CD14-positive monocyte (primary cell): ENCODE results near the gene YARS2. TPM values are rescaled to one million over a fixed set of nuclear protein-coding genes. Genes with fewer than 3 reads are reported as not detected.
"Not testable (repeated sequence)": the region's sequence is repeated elsewhere in the genome, so short reads cannot be mapped to it uniquely, and the experiment has no call there.

ENCODE experiments used
- DNase-seq, 3 donors: peaks; one replicate each; pipeline ENCODE4 v3.0.0-alpha.2; 2011 to 2022
- H2AFZ ChIP-seq: 2 replicates; pipeline ENCODE4 v1.6.0; 2012; ENCODE audit warnings: mild to moderate bottlenecking, low read depth, low read length, inconsistent platforms; ENCODE audit not compliant: insufficient read depth, poor library complexity, severe bottlenecking
- H3K27ac ChIP-seq, 2 donors: 1 replicate in 1 of 2; 2 replicates in 1 of 2; pipeline ENCODE4 v1.5.1; 2012 to 2013; ENCODE audit warnings: low read length in 2 of 2, control low read depth in 1 of 2, inconsistent platforms in 1 of 2, low read depth in 1 of 2, mild to moderate bottlenecking in 1 of 2
- H3K27me3 ChIP-seq, 2 donors: one replicate each; pipeline versions ENCODE4 v1.6.0 to v1.6.1; 2011 to 2013; ENCODE audit warnings: low read length in 2 of 2; ENCODE audit not compliant: control insufficient read depth in 2 of 2, insufficient read depth in 2 of 2
- H3K36me3 ChIP-seq, 2 donors: replicated peaks in 1 of 2; 1 replicate in 1 of 2; 2 replicates in 1 of 2; pipeline versions ENCODE4 v1.5.1 to v1.6.1; 2012 to 2013; ENCODE audit warnings: low read length in 2 of 2, control low read depth in 1 of 2, inconsistent platforms in 1 of 2, mild to moderate bottlenecking in 1 of 2; ENCODE audit not compliant: insufficient read depth in 2 of 2, control insufficient read depth in 1 of 2
- H3K4me1 ChIP-seq, 2 donors: 1 replicate in 1 of 2; 2 replicates in 1 of 2; pipeline versions ENCODE4 v1.5.1 to v1.6.1; 2012 to 2013; ENCODE audit warnings: low read length in 2 of 2, control low read depth in 1 of 2, inconsistent platforms in 1 of 2, mild to moderate bottlenecking in 1 of 2, moderate library complexity in 1 of 2; ENCODE audit not compliant: insufficient read depth in 2 of 2, control insufficient read depth in 1 of 2
- H3K4me2 ChIP-seq: replicated peaks from 2 replicates; pipeline ENCODE3; 2012; ENCODE audit warnings: low read length, moderate library complexity, mild to moderate bottlenecking; ENCODE audit not compliant: poor library complexity, severe bottlenecking; ENCODE audit errors: extremely low read depth
- H3K4me3 ChIP-seq, 3 experiments: fragments of 200-600 bp in 1 of 3; sonication (generic) in 1 of 3; replicated peaks in 1 of 3; 1 replicate in 2 of 3; 2 replicates in 1 of 3; pipeline ENCODE4 v1.5.1; 2011 to 2013; ENCODE audit warnings: low read length in 3 of 3, mild to moderate bottlenecking in 3 of 3, control low read depth in 2 of 3, low read depth in 2 of 3, inconsistent platforms in 1 of 3, moderate library complexity in 1 of 3
- H3K79me2 ChIP-seq: 2 replicates; pipeline ENCODE4 v1.6.0; 2012; ENCODE audit warnings: mild to moderate bottlenecking, control low read depth, inconsistent platforms, low read length, moderate library complexity; ENCODE audit not compliant: insufficient read depth
- H3K9ac ChIP-seq: 2 replicates; pipeline ENCODE4 v1.6.0; 2017; ENCODE audit warnings: low read length, mild to moderate bottlenecking; ENCODE audit not compliant: insufficient read depth, poor library complexity, severe bottlenecking
- H3K9me3 ChIP-seq, 2 donors: replicated peaks in 1 of 2; 1 replicate in 1 of 2; 2 replicates in 1 of 2; pipeline versions ENCODE4 v1.5.1 to v1.6.1; 2012 to 2013; ENCODE audit warnings: low read length in 2 of 2, control low read depth in 1 of 2; ENCODE audit not compliant: control insufficient read depth in 1 of 2, insufficient read depth in 1 of 2
- H4K20me1 ChIP-seq: 2 replicates; pipeline ENCODE4 v1.6.0; 2012; ENCODE audit warnings: mild to moderate bottlenecking, low read length, control low read depth, moderate library complexity; ENCODE audit not compliant: insufficient read depth
- H3K27ac Mint-ChIP-seq, 7 donors: one replicate each; pipeline ENCODE4 v1.8.0; 2020; ENCODE audit warnings: mild to moderate bottlenecking in 7 of 7, mixed read lengths in 7 of 7, moderate library complexity in 6 of 7, inconsistent platforms in 2 of 7
- H3K27me3 Mint-ChIP-seq, 3 donors: one replicate each; pipeline ENCODE4 v1.8.0; 2021 to 2022; ENCODE audit warnings: low read depth in 3 of 3, mild to moderate bottlenecking in 3 of 3, mixed read lengths in 3 of 3, moderate library complexity in 3 of 3, inconsistent platforms in 1 of 3
- H3K36me3 Mint-ChIP-seq, 2 donors: one replicate each; pipeline ENCODE4 v1.8.0; 2020; ENCODE audit warnings: mixed read lengths in 2 of 2, inconsistent platforms in 1 of 2, mild to moderate bottlenecking in 1 of 2
- H3K4me1 Mint-ChIP-seq: one replicate; pipeline ENCODE4 v1.8.0; 2020; ENCODE audit warnings: mild to moderate bottlenecking, mixed read lengths
- H3K4me3 Mint-ChIP-seq, 2 donors: one replicate each; pipeline ENCODE4 v1.8.0; 2020; ENCODE audit warnings: mild to moderate bottlenecking in 2 of 2, mixed read lengths in 2 of 2, moderate library complexity in 1 of 2
- H3K9me3 Mint-ChIP-seq, 7 donors: one replicate each; pipeline ENCODE4 v1.8.0; 2020 to 2022; ENCODE audit warnings: mixed read lengths in 7 of 7, mild to moderate bottlenecking in 6 of 7, moderate library complexity in 6 of 7, inconsistent platforms in 2 of 7
- WGBS: methylation state at CpG from one replicate; pipeline ENCODE4 v1.1.5; 2013; ENCODE audit warnings: missing lambda C conversion rate; ENCODE audit not compliant: insufficient coverage; 5-methylcytosine and 5-hydroxymethylcytosine counted together
- intact Hi-C, 2 donors: fragments of 100-400 bp; cut with micrococcal nuclease; formaldehyde crosslinking; loops; one replicate each; pipeline versions ENCODE4 v1.15.0 to v1.15.1; 2023
- polyA plus RNA-seq, 3 donors: library from polyadenylated mRNA; depleted of rRNA in 1 of 3; unstranded in 2 of 3; stranded (reverse) in 1 of 3; fragments of 300-500 nt in 2 of 3; fragments of >200 nt in 1 of 3; fragmentation: Illumina TruSeq in 2 of 3; gene quantifications; 1 replicate in 2 of 3; 2 replicates in 1 of 3; pipeline ENCODE4 v1.2.3, GENCODE V29; 2012 to 2021
- TF ChIP-seq, protein P1 (sequence below): fragments of 200-600 bp; IDR thresholded peaks from one replicate; pipeline ENCODE4 v1.8.0; 2022; ENCODE audit warnings: antibody characterized with exemption, mild to moderate bottlenecking

Gene YARS2
- polyA plus RNA-seq, 3 donors: 4.5 to 7.5 (median 6.6) TPM

DNA sequence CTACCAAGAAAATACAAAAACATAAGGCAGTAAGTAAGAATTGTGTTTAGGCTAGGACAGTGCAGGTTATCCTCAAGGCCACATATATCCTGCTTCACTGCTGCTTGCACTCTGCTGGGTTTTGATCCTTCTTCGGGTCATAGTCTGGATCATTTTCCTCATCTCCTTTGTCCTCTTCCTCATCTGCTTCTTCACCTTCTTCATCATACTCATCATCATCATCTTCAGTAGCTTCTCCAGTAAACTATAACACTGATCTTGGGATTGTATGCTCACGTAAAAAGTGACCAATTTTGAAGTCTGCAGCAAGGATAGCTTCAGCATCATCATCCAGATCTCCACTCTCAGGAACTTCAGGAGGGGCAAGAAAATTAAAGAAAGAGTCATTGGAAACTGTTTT, 29.4 kb downstream of the YARS2 start:
- H3K27ac Mint-ChIP-seq: no peak overlapping the region
- no peaks in the 10 kb centered on the region for H3K27me3 Mint-ChIP-seq
- no peaks in the 10 kb centered on the region for H3K4me1 ChIP-seq
- no peak overlapping the region for H3K27ac ChIP-seq
- TF ChIP-seq, protein P1, sequence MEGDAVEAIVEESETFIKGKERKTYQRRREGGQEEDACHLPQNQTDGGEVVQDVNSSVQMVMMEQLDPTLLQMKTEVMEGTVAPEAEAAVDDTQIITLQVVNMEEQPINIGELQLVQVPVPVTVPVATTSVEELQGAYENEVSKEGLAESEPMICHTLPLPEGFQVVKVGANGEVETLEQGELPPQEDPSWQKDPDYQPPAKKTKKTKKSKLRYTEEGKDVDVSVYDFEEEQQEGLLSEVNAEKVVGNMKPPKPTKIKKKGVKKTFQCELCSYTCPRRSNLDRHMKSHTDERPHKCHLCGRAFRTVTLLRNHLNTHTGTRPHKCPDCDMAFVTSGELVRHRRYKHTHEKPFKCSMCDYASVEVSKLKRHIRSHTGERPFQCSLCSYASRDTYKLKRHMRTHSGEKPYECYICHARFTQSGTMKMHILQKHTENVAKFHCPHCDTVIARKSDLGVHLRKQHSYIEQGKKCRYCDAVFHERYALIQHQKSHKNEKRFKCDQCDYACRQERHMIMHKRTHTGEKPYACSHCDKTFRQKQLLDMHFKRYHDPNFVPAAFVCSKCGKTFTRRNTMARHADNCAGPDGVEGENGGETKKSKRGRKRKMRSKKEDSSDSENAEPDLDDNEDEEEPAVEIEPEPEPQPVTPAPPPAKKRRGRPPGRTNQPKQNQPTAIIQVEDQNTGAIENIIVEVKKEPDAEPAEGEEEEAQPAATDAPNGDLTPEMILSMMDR: no peak
- H3K4me1 Mint-ChIP-seq: no peaks in the 10 kb centered on the region
- WGBS: no CpG with 5 or more reads among the region's 2 CpGs
- H3K36me3 ChIP-seq: peaks cover 63 to 92% of the 10 kb centered on the region in 2 donors
- no peaks in the 10 kb centered on the region for H3K27me3 ChIP-seq
- H3K4me3 ChIP-seq: no peak overlapping the region
- no peak overlapping the region for H3K4me3 Mint-ChIP-seq
- DNase-seq: no peak
- H3K79me2 ChIP-seq: no peaks in the 10 kb centered on the region
- H3K36me3 Mint-ChIP-seq: peaks cover 61 to 75% of the 10 kb centered on the region in 2 donors
- H4K20me1 ChIP-seq: no peaks in the 10 kb centered on the region
- H3K9me3 Mint-ChIP-seq: no peaks in the 10 kb centered on the region
- no peak overlapping the region for H3K9ac ChIP-seq
- no peak overlapping the region for H2AFZ ChIP-seq
- intact Hi-C loops: loop anchor here in 1 of 2 donors (10.0 kb wide), 1 partner anchor 91 kb away; no protein-coding TSS in a partner anchor
- no peaks in the 10 kb centered on the region for H3K9me3 ChIP-seq
- no peak overlapping the region for H3K4me2 ChIP-seq

DNA sequence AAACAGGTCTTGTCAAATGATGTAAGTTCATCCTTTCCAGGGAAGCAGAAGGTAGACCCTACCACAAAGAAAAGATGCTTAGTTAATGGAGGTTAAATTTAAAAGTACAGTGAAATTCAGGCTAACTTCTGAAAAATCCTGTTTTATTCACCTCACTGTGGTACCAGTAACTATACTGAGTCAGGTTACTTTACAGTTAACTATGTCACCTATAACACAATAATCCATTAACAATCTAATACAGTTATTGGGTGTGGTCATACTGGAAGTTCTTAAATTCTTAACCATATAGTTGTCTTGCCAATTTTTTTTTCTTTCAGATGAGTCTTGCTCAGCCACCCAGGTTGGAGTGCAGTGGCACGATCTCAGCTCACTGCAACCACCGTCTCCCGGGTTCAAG, 30.4 kb downstream of the YARS2 start:
- H3K4me3 Mint-ChIP-seq, H3K9me3 Mint-ChIP-seq, H4K20me1 ChIP-seq, H3K27me3 ChIP-seq, H3K27me3 Mint-ChIP-seq, H3K79me2 ChIP-seq, H3K9ac ChIP-seq, H3K4me1 ChIP-seq, H3K4me2 ChIP-seq, DNase-seq, H3K27ac ChIP-seq, H3K27ac Mint-ChIP-seq, H3K4me3 ChIP-seq, H3K9me3 ChIP-seq, H3K4me1 Mint-ChIP-seq, H2AFZ ChIP-seq: not testable (repeated sequence)
- H3K36me3 ChIP-seq: peaks cover 64 to 93% of the 10 kb centered on the region in 2 donors
- H3K36me3 Mint-ChIP-seq: peaks cover 65 to 79% of the 10 kb centered on the region in 2 donors
- 100% methylated on average over 3 of the region's 3 CpGs for WGBS
- intact Hi-C loops: loop anchor here in 1 of 2 donors (10.0 kb wide), 1 partner anchor 91 kb away; no protein-coding TSS in a partner anchor
